SK-N-SH (cell line): ENCODE data around the gene CPLANE2. TPM values are rescaled to one million over a fixed set of nuclear protein-coding genes. Genes with fewer than 3 reads are reported as not detected.

ENCODE experiments used
- CTCF ChIA-PET: fragments of 300-600, 350-600 bp; formaldehyde crosslinking; extraction: SDS; loops from one replicate; lab custom pipeline; 2021; lab: Yijun Ruan, JAX
- POLR2A ChIA-PET: fragments of 350-600 bp; sonication (Branson Sonifier 250); formaldehyde crosslinking; extraction: SDS; loops from one replicate; lab custom pipeline; 2020; ENCODE audit warnings: antibody characterized with exemption, inconsistent platforms; lab: Yijun Ruan, JAX
- DNase-seq: peaks from one replicate; pipeline ENCODE4 v3.0.0; 2012
- H2AFZ ChIP-seq: fragments of 200-600 bp; sonication (generic); 2 replicates; pipeline ENCODE4 v1.8.1; 2016; ENCODE audit warnings: antibody characterized with exemption, mild to moderate bottlenecking, low read depth
- H3F3A ChIP-seq: fragments of 200-600 bp; sonication (generic); replicated peaks from 2 replicates; pipeline ENCODE3; 2016; ENCODE audit warnings: antibody characterized with exemption, mild to moderate bottlenecking; ENCODE audit not compliant: insufficient read depth
- H3K27ac ChIP-seq, 2 experiments: fragments of 200-500 bp in 1 of 2; fragments of 200-600 bp in 1 of 2; sonication (Bioruptor generic) in 1 of 2; sonication (generic), shearing (Covaris generic) in 1 of 2; 2 replicates each; pipeline versions ENCODE4 v1.5.1 to v1.6.1; 2014 to 2016; ENCODE audit warnings: low read depth in 2 of 2, inconsistent platforms in 1 of 2, low read length in 1 of 2, mild to moderate bottlenecking in 1 of 2, mixed read lengths in 1 of 2
- H3K27me3 ChIP-seq: fragments of 200-600 bp; sonication (generic), shearing (Covaris generic); 2 replicates; pipeline ENCODE4 v1.6.1; 2016; ENCODE audit warnings: mixed run types; ENCODE audit not compliant: insufficient read depth
- H3K36me3 ChIP-seq, 2 experiments: fragments of 200-500 bp in 1 of 2; fragments of 200-600 bp in 1 of 2; sonication (Bioruptor generic) in 1 of 2; sonication (generic) in 1 of 2; replicated peaks in 1 of 2; 2 replicates each; pipeline versions ENCODE3 to v1.5.1; 2014 to 2016; ENCODE audit warnings: low read length in 1 of 2, mild to moderate bottlenecking in 1 of 2; ENCODE audit not compliant: insufficient read depth in 2 of 2, control insufficient read depth in 1 of 2
- H3K4me1 ChIP-seq, 2 experiments: fragments of 200-500 bp in 1 of 2; fragments of 200-600 bp in 1 of 2; sonication (Bioruptor generic) in 1 of 2; sonication (generic), shearing (Covaris generic) in 1 of 2; 2 replicates each; pipeline versions ENCODE4 v1.5.1 to v1.6.1; 2014 to 2016; ENCODE audit warnings: low read depth in 1 of 2, low read length in 1 of 2, mixed run types in 1 of 2; ENCODE audit not compliant: insufficient read depth in 2 of 2, control insufficient read depth in 1 of 2
- H3K4me2 ChIP-seq: fragments of 200-600 bp; sonication (generic), shearing (Covaris generic); 2 replicates; pipeline ENCODE4 v1.6.1; 2017; ENCODE audit warnings: mixed run types
- H3K4me3 ChIP-seq, 2 experiments: fragments of 200-500 bp in 1 of 2; fragments of 200-600 bp in 1 of 2; sonication (Bioruptor generic) in 1 of 2; sonication (generic), shearing (Covaris generic) in 1 of 2; 2 replicates each; pipeline versions ENCODE4 v1.5.1 to v1.8.1; 2014 to 2016; ENCODE audit warnings: low read depth in 2 of 2, inconsistent platforms in 1 of 2, low read length in 1 of 2, mild to moderate bottlenecking in 1 of 2, mixed read lengths in 1 of 2, moderate library complexity in 1 of 2
- H3K79me2 ChIP-seq: fragments of 200-600 bp; sonication (generic); 2 replicates; pipeline ENCODE4 v1.8.1; 2017; ENCODE audit warnings: mild to moderate bottlenecking; ENCODE audit not compliant: insufficient read depth
- H3K9ac ChIP-seq: fragments of 200-600 bp; sonication (generic); 2 replicates; pipeline ENCODE4 v1.6.1; 2017; ENCODE audit warnings: mixed run types
- H3K9me2 ChIP-seq: fragments of 200-600 bp; sonication (generic); 2 replicates; pipeline ENCODE4 v1.6.1; 2017; ENCODE audit warnings: mixed run types
- H3K9me3 ChIP-seq: fragments of 200-600 bp; sonication (generic); 2 replicates; pipeline ENCODE4 v1.6.1; 2017; ENCODE audit warnings: mixed run types, mild to moderate bottlenecking, moderate library complexity
- H4K20me1 ChIP-seq: fragments of 200-600 bp; sonication (generic); 2 replicates; pipeline ENCODE4 v1.6.1; 2017; ENCODE audit warnings: mild to moderate bottlenecking, mixed run types; ENCODE audit not compliant: insufficient read depth
- CHD2 ChIP-seq: fragments of 150-350 bp; IDR thresholded peaks from 2 replicates; pipeline ENCODE4 v1.6.1; 2018; ENCODE audit warnings: low read length; ENCODE audit not compliant: partially characterized antibody
- ELF1 ChIP-seq: IDR thresholded peaks from 2 replicates; pipeline ENCODE4 v1.4.0; 2012
- EZH2phosphoT487 ChIP-seq: fragments of 200-600 bp; sonication (generic); IDR thresholded peaks from 2 replicates; pipeline ENCODE4 v1.6.1; 2017; ENCODE audit warnings: low read depth, mixed run types, mild to moderate bottlenecking, antibody characterized with exemption, moderate library complexity, borderline replicate concordance
- FOSL2 ChIP-seq: IDR thresholded peaks from 2 replicates; pipeline ENCODE4 v1.4.0; 2012; ENCODE audit warnings: low read depth, mild to moderate bottlenecking, moderate library complexity, borderline replicate concordance
- FOXJ3 ChIP-seq: sonication (generic); formaldehyde crosslinking; IDR thresholded peaks from 2 replicates; pipeline ENCODE4 v1.5.1; 2020; ENCODE audit warnings: mild to moderate bottlenecking, missing genetic modification reagents
- FOXM1 ChIP-seq: IDR thresholded peaks from 2 replicates; pipeline ENCODE4 v1.4.0; 2012; ENCODE audit warnings: low read depth, mild to moderate bottlenecking
- GABPA ChIP-seq: IDR thresholded peaks from 2 replicates; pipeline ENCODE4 v1.4.0; 2012; ENCODE audit warnings: low read depth, mild to moderate bottlenecking
- GATA2 ChIP-seq: sonication (generic); formaldehyde crosslinking; IDR thresholded peaks from 2 replicates; pipeline ENCODE4 v1.5.0; 2020; ENCODE audit warnings: mild to moderate bottlenecking, missing genetic modification reagents
- JUND ChIP-seq: IDR thresholded peaks from 2 replicates; pipeline ENCODE4 v1.4.0; 2012
- NFIC ChIP-seq: IDR thresholded peaks from 2 replicates; pipeline ENCODE4 v1.4.0; 2012; ENCODE audit warnings: borderline replicate concordance
- POLR2AphosphoS5 ChIP-seq: IDR thresholded peaks from 2 replicates; pipeline ENCODE4 v1.6.1; 2012; ENCODE audit warnings: low read depth, low read length
- RCOR1 ChIP-seq: fragments of 150-350 bp; IDR thresholded peaks from 2 replicates; pipeline ENCODE4 v1.6.1; 2017; ENCODE audit warnings: antibody characterized with exemption, low read length
- SIN3A ChIP-seq: IDR thresholded peaks from 2 replicates; pipeline ENCODE4 v1.6.1; 2012; ENCODE audit warnings: low read depth, mild to moderate bottlenecking, low read length, moderate library complexity, borderline replicate concordance
- TCF12 ChIP-seq: IDR thresholded peaks from 2 replicates; pipeline ENCODE4 v1.4.0; 2012
- WGBS: methylation state at CpG from one replicate; pipeline ENCODE4 v1.1.6; 2017; ENCODE audit warnings: low lambda C conversion rate; 5-methylcytosine and 5-hydroxymethylcytosine counted together
- polyA plus RNA-seq, 3 experiments: library from polyadenylated mRNA; depleted of rRNA; stranded (reverse); fragments of >200 nt; gene quantifications; 2 replicates each; pipeline ENCODE4 v1.2.3, GENCODE V29; 2012
- TF ChIP-seq, protein P1 (sequence below): IDR thresholded peaks from 2 replicates; pipeline ENCODE4; 2012
- TF ChIP-seq, protein P2 (sequence below): fragments of 150-350 bp; IDR thresholded peaks from 2 replicates; pipeline ENCODE4 v1.6.1; 2017; ENCODE audit warnings: antibody characterized with exemption, low read length, low read depth, borderline replicate concordance
- TF ChIP-seq, protein P3 (sequence below): IDR thresholded peaks from 2 replicates; pipeline ENCODE4 v1.6.1; 2012; ENCODE audit warnings: mild to moderate bottlenecking, low read depth, low read length, moderate library complexity
- TF ChIP-seq, protein P4 (sequence below): IDR thresholded peaks from 2 replicates; pipeline ENCODE4 v1.4.0; 2012; ENCODE audit warnings: low read depth
- TF ChIP-seq, protein P5 (sequence below): fragments of 150-350 bp; IDR thresholded peaks from 2 replicates; pipeline ENCODE4 v1.6.1; 2016; ENCODE audit warnings: mild to moderate bottlenecking, low read depth, low read length

CPLANE2 gene
- polyA plus RNA-seq, 1 of the 3 experiments (the other 2 are of a cell fraction) = 8.6 TPM

DNA sequence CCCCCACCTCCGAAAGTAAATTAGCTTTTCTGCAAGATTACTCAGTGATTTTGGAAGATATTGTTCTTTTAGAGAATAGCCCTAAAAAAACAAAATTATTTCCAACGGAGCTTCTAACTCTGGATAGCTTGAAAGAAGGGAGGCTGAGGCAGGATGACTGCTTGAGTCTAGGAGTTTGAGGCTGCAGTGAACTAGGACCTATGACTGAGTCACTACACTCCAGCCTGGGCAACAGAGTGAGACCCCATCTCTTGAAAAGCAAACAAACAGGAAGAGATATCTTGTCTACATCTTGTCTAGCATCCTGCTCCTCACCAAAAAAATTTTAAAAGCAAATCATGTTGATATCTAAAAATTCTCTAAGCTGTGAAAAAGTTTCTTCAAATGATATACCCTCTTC lies 42.2 kb upstream of the CPLANE2 start:
- H3K27me3 ChIP-seq = no peaks in the 10 kb centered on the region
- no peak for DNase-seq
- H3K36me3 ChIP-seq = peaks cover 0 to 10% of the 10 kb centered on the region in 2 experiments
- no peak overlapping the region for H3K4me3 ChIP-seq
- H3K4me1 ChIP-seq = no peaks in the 10 kb centered on the region
- WGBS = 82% methylated on average over 2 of the region's 2 CpGs
- ChIA-PET CTCF (interaction anchor here (0.7 to 1.1 kb wide), 3 partner anchors 14 to 73 kb away, joined by 3 read pairs; partner anchors contain the start of gene FBXO42), POLR2A (no interaction called here)
- no peak overlapping the region for H3K27ac ChIP-seq
- no peaks in the 10 kb centered on the region for H3K9me3 ChIP-seq
- no peak overlapping the region for H3K4me2 ChIP-seq
- peaks cover 16% of the 10 kb centered on the region; the same call in 1 of the 2 replicates for H3K79me2 ChIP-seq
- TF ChIP-seq GABPA (no peak), RCOR1 (no peak), JUND (no peak), POLR2AphosphoS5 (no peak), FOXJ3 (CRISPR knock-in tag) (no peak), EZH2phosphoT487 (no peak), CHD2 (no peak), NFIC (no peak), TCF12 (no peak), GATA2 (CRISPR knock-in tag) (no peak)
- TF ChIP-seq, protein P1, sequence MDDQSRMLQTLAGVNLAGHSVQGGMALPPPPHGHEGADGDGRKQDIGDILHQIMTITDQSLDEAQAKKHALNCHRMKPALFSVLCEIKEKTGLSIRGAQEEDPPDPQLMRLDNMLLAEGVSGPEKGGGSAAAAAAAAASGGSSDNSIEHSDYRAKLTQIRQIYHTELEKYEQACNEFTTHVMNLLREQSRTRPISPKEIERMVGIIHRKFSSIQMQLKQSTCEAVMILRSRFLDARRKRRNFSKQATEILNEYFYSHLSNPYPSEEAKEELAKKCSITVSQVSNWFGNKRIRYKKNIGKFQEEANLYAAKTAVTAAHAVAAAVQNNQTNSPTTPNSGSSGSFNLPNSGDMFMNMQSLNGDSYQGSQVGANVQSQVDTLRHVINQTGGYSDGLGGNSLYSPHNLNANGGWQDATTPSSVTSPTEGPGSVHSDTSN = no peak
- TF ChIP-seq, protein P2, sequence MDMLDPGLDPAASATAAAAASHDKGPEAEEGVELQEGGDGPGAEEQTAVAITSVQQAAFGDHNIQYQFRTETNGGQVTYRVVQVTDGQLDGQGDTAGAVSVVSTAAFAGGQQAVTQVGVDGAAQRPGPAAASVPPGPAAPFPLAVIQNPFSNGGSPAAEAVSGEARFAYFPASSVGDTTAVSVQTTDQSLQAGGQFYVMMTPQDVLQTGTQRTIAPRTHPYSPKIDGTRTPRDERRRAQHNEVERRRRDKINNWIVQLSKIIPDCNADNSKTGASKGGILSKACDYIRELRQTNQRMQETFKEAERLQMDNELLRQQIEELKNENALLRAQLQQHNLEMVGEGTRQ = no peak
- no peak overlapping the region for H2AFZ ChIP-seq
- H3K9me2 ChIP-seq = no peaks in the 10 kb centered on the region
- no peaks in the 10 kb centered on the region for H3F3A ChIP-seq
- no peaks in the 10 kb centered on the region for H4K20me1 ChIP-seq
- H3K9ac ChIP-seq = no peak overlapping the region

DNA sequence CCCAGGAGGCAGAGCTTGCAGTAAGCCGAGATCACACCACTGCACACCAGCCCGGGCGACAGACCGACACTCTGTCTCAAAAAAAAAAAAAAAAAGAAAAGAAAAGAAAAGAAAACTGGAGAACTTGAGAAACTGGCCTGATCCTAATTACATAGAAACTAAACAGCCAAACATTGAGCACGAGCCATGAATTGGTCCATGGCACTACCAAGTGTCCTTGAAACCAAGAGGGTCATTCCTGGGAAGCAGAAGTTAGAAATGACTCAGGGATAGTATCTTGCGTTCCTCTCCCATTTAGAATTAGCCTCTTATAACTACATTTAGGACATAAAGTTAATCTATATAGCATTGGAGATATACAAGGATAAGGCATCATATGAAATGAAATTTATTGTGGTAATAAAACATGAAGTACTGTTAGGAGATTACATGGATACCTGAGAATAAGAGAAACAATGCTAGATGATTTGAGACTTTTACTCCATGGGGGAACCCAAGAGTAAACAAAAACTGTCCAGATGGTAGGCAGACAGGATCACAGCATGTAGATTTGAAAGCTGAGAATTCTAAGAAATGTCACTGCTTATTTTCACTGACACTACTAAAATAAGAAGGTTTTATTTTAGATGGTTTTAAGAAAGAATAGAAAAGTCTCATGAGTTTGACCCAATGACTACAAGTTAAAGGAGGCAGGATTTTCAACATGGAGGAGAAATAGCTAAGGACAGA lies 39.5 kb upstream of the CPLANE2 start:
- CTCF ChIA-PET = interaction anchor here (1.2 to 1.6 kb wide), 2 partner anchors 14 to 197 kb away, joined by 5 read pairs; no protein-coding TSS in a partner anchor
- no peaks in the 10 kb centered on the region for H3F3A ChIP-seq
- H3K9ac ChIP-seq = no peak overlapping the region
- no peaks in the 10 kb centered on the region for H4K20me1 ChIP-seq
- no peaks in the 10 kb centered on the region for H3K4me1 ChIP-seq
- no peaks in the 10 kb centered on the region for H3K27me3 ChIP-seq
- no peaks in the 10 kb centered on the region for H3K9me3 ChIP-seq
- peaks cover 22% of the 10 kb centered on the region; the same call in 1 of the 2 replicates for H3K79me2 ChIP-seq
- peaks cover 0 to 7% of the 10 kb centered on the region in 2 experiments for H3K36me3 ChIP-seq
- 97% methylated on average over 6 of the region's 6 CpGs for WGBS
- no peaks in the 10 kb centered on the region for H3K9me2 ChIP-seq
- DNase-seq = no peak
- no peak overlapping the region for H3K27ac ChIP-seq
- H3K4me2 ChIP-seq = no peak overlapping the region
- H2AFZ ChIP-seq = no peak overlapping the region
- POLR2A ChIA-PET = no interaction called here
- H3K4me3 ChIP-seq = no peak overlapping the region
- TF ChIP-seq, protein P3, sequence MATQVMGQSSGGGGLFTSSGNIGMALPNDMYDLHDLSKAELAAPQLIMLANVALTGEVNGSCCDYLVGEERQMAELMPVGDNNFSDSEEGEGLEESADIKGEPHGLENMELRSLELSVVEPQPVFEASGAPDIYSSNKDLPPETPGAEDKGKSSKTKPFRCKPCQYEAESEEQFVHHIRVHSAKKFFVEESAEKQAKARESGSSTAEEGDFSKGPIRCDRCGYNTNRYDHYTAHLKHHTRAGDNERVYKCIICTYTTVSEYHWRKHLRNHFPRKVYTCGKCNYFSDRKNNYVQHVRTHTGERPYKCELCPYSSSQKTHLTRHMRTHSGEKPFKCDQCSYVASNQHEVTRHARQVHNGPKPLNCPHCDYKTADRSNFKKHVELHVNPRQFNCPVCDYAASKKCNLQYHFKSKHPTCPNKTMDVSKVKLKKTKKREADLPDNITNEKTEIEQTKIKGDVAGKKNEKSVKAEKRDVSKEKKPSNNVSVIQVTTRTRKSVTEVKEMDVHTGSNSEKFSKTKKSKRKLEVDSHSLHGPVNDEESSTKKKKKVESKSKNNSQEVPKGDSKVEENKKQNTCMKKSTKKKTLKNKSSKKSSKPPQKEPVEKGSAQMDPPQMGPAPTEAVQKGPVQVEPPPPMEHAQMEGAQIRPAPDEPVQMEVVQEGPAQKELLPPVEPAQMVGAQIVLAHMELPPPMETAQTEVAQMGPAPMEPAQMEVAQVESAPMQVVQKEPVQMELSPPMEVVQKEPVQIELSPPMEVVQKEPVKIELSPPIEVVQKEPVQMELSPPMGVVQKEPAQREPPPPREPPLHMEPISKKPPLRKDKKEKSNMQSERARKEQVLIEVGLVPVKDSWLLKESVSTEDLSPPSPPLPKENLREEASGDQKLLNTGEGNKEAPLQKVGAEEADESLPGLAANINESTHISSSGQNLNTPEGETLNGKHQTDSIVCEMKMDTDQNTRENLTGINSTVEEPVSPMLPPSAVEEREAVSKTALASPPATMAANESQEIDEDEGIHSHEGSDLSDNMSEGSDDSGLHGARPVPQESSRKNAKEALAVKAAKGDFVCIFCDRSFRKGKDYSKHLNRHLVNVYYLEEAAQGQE = no peak
- TF ChIP-seq, protein P4, sequence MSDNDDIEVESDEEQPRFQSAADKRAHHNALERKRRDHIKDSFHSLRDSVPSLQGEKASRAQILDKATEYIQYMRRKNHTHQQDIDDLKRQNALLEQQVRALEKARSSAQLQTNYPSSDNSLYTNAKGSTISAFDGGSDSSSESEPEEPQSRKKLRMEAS = no peak
- TF ChIP-seq, protein P5, sequence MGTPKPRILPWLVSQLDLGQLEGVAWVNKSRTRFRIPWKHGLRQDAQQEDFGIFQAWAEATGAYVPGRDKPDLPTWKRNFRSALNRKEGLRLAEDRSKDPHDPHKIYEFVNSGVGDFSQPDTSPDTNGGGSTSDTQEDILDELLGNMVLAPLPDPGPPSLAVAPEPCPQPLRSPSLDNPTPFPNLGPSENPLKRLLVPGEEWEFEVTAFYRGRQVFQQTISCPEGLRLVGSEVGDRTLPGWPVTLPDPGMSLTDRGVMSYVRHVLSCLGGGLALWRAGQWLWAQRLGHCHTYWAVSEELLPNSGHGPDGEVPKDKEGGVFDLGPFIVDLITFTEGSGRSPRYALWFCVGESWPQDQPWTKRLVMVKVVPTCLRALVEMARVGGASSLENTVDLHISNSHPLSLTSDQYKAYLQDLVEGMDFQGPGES = no peak
- no peak for TF ChIP-seq FOSL2
- no peak for TF ChIP-seq FOXM1
- TF ChIP-seq, protein P1 = no peak
- TF ChIP-seq SIN3A = no peak
- TF ChIP-seq ELF1 = no peak
